GM19240 (cell line): ENCODE measurements around the gene PPP1R13B.
A peak's percentile ranks its signal among the peaks of the same experiment; 100 is the strongest.

Experiments used
- DNase-seq: peaks from one replicate; pipeline ENCODE4 v3.0.0; 2011; ENCODE audit warnings: low spot score; ENCODE audit not compliant: insufficient read length

Gene PPP1R13B

DNA sequence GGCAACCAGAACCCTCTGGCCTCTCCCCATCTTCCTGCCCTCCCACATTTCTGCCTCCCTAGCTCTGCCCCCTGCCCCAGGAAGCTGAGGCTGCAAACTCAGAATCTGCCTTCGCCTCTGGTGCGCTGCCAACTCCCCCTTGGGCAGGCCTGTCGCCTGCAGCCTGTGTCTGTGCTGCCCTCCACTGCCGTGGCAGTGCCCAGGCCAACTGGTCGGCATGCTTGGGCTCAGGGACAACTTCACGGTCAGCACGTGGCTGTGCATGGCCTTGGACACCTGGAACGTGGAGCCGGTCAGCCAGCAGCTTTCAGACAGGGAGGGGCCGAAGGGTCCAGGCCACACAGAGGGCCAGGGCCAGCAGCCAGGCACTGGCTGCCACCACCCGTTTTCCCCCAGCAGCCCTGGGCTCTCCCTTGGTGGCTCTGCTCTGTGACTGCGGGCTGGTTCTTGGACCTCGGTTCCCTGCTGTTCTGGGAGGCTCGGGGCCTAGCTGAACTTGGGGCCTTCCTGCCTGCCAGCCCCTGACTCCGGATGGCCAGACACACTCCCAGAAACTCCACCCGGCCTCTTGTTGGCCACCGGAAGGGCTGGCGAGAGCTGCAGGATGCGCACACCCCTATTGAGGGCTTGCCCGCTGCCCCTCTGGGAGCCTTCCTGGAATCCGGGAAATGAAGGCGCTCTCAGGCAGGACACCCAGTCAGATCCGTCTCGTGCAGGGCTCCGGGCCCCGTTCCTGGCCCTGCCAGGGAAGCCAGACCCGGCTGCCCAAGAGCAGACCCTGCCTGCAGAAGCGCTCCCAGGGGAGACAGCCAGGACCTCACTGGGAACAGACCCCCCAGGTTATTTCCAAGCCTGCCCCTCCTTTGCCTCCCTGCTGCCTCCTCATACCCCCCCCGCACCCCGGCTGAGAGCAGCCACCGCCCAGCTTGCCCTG lies 34.2 kb upstream of the PPP1R13B start:
- no peak for DNase-seq

DNA sequence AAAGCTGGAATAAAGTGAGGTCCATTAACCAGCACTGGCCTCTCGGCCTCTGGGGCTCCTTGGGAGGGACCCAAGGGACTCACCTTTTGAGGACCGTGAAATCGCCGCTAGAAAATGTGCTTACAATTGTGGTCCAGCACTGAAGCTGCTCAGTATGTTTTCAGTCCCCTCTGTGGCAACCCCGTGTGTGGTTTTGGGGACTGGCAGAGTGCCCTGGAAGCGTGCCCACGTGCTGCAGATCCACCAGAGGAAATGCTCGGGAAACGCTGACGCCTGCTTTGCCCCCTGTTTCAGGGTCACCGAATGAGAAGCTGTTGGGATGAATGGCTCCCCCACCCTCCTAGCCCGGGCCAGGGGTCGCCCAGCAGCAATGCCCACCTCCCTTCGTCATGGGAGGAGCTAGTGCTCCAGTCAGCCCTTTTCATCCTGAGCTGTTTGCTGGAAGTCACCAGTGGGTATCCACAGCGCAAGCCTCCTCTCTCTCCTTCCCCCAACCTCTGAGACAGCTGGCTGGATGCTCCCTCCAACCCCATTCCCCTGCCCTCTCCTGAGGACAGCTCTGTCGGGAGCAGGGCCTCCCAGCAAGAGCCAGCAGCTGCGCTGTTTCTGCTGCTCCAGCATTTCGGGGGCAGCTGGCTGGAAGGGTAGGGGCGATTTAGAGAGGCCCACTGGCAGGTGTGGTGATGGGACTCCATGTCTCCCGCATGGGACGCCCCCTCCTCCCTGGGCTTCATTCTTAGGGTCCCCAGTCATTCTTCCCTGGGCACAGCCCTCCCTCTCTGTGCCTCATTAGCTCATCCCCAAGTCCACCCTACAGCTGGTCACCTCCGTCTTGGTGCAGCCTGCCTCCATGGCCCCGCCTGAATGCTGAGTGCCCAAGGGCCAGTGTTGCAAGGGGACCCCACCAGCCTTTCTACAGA lies 33.2 kb upstream of the PPP1R13B start:
- no peak for DNase-seq

DNA sequence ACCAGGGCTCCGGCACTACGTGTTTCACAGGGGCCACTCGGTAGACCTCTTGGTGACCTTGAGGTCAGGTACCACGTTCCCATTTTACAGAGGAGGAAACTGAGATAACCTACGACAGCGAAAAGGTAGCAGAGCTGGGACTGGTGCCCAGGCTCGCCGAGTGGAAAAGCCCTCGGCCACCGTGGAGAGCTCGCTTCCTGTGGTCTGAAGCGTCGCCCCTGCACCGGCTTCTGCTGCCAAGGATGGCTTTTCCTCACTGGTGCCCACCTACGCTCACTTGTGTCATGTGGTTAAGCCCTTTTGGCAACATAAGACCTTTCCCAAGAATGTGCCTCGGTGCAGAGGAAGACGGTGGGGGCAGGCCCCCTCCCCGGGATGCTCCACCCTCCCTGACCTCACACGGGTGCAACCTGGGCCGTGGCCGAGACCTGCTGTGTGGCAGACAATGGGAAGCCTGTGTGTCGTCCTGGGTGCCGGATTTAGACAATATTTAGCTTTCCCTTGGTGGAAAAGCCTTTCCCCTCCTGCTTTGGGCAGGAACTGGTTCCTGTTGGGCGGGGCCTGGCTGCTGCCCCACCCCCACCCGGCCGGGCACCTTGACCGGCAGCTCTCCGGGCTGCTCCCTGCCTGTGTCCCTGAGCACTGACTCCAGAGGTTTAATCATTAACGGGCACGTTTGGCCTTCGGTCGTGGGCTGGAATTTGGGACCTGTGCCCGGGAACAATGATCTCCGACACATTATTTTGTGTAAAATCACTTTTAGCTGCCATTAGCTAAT lies 32.4 kb upstream of the PPP1R13B start:
- no peak for DNase-seq

DNA sequence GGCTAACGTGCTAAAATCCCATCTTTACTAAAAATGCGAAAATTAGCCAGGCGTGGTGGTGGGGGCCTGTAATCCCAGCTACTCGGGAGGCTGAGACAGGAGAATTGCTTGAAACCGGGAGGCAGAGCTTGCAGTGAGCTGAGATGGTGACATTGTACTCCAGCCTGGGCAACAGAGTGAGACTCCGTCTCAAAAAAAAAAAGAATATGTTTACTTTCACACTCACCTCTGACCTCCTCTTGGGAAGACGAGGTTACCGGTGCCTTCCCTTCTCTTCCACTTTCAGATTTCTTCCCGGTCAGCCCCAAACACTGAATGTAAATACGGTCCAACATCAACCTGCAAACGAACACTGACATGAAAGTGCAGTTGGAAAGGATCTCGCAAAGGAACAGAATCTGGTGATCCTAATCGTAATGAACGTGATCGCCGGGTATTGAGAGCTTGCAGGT lies 31.8 kb upstream of the PPP1R13B start:
- DNase-seq = no peak

DNA sequence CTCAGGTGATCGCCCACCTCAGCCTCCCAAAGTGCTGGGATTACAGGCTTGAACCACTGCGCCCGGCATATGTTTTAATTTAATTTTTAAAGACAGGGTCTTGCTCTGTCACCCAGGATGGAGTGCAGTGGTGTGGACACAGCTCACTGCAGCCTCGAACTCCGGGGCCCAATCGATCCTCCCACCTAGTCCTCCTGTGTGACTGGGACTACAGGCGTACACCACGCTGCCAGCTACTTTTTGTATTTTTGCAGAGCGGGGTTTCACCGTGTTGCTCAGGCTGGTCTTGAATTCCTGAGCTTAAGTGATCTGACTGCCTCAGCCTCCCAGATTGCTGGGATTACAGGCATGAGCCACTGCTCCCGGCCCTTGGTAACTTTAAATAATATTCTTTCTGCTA lies 30.8 kb upstream of the PPP1R13B start:
- DNase-seq = no peak

DNA sequence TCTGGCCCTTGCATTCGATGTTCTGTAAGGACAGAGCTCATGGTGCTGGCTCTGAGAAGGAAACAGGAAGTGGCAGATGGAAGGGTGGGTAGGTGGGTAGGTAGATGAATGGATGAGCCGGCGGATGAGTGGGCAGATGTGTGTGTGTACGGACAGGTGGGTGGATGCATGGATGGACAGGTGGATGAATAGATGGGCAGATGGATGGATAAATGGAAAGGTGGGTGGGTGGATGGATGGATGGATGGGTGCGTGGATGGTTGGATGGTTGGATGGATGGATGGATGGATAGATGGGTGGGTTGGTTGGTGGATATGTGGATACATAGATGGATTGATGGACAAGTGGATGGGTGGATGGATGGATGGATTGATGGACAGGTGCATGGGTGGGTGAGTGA lies 27.6 kb upstream of the PPP1R13B start:
- DNase-seq = no peak

DNA sequence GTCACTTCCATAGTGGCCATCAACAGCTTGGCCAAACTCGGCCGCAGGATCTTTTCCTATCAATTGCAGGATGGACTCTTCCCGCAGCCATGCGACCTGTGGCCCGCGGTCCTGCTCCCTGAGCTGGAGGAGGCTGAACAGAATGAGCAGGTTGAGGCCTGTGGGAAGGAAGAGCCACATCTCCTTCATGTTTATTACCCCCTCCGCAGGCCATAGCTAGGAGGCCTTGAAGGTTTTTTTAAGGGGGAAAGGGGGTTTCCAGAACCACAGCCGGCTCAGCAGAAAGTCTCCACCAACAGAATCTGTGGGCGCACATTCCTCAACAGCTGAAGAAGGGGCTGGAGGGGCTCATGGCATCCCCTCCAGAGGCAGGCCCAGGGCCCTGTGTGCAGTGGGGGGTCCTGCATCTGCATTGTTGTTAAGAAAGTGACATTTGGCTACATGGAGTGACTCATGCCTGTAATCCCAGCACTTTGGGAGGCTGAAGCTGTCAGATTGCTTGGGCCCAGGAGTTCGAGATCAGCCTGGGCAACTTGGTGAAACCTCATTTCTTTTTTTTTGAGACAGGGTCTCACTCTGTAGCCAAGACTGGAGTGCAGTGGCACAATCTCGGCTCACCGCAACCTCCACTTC lies 25.2 kb upstream of the PPP1R13B start:
- DNase-seq = no peak

DNA sequence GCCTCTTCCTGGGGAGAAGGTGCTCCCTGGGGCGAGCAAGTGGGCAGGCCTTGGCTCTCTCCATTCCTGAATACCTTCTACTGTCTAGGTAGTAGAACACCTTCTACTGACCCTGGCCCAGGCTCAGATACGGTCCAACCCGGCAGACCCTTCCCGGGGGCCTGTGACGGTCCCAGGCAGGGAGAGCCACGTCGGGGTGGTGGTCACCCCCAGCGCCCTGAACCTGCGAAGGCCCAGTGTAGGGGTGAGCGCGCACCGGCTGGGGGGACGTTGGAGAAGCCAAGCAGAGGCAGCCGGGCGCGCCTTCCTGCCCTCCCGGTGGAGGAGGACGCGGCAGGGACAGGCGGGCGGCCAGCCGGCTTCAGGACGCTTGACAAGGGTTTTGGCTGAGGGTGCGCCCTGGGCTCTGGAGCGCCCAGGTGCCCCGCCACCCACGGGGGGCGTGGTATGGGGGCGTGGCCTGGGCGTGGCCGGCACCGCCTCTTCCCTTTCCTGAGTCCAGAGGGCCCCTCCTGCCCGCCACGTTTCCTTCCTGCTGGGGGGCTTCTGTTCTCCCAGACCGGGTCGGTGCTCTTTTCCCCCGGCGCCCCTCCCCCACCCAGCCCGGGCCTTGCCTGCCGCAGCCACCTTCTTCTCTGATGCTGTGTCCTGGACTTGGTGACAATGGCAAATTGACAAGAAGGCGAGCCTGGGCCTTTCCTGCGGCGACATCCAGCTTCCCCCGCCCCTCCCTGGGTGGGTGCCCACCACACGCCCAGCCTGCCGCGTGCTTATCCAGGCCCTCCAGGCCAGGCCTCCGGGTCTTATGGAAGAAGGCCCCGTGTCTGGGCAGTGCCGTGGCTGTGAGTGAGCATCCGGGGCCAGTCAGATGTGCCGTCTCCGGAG lies 24.5 kb upstream of the PPP1R13B start:
- DNase-seq = peak; percentile 77

DNA sequence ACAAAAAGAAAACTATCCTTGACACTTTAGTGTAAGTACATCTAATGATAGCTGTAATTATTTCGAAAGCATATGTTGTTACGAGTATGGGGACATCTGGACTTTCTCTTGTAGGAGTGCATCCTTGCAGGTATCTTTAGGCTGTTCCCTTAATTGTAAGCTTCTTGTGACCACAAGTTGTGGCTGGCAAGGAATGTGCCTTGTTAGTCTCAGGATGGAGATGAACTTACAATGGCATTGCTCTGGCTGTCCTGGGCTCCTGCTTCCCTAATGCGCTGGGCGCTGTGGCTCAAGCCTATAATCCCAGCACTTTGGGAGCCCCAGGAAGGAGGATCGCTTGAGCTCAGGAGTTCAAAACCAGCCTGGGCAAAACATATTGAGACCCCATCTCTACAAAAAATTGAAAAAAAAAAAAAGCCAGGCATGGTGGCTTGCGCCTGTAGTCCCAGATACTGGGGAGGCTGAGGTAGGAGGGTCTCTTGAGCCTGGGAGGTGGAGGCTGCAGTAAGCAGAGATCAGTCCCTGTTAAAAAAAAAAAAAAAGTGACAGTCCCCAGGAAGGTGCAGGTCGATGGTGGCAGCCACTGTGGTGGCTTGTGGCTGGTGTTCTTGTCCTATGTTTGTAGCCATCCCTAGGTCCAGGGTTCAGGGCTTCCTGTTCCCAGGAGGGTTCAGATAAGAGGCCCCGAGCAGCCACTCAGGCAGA lies 23.7 kb upstream of the PPP1R13B start:
- no peak for DNase-seq

DNA sequence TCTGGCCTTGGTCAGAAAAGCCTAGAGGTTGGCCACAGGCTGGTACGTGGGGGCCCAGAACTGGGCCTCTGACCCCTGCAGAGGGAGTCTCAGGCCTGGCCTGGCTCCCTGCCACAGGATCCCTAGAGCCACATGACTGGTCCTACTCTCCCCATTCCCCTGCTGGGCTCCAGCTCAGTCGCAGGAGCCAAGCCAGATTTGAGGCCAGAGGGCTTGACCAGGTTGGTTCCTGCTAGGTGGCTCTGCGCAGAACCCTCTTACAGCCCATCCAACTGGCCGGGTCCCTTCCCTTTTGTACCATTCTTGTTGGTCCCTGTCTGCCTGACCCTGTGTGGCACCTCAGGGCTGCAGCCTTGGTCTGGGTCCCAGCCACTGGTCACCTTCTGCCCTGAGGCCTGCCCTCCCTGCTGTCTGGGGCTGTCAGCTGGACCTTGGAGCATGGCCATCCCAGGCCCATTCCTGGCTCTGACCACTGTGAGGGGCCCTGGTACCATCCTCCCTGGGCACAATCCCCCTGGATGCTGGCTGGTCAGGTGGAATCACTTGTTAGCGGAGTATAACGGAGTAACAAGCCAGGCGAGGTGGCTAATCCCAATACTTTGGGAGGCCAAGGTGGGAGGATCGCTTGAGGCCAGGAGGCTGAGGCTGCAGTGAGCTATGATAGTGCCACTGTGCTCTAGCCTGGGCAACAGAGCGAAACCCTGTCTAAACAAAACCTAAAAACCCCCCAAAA lies 22.9 kb upstream of the PPP1R13B start:
- no peak for DNase-seq

DNA sequence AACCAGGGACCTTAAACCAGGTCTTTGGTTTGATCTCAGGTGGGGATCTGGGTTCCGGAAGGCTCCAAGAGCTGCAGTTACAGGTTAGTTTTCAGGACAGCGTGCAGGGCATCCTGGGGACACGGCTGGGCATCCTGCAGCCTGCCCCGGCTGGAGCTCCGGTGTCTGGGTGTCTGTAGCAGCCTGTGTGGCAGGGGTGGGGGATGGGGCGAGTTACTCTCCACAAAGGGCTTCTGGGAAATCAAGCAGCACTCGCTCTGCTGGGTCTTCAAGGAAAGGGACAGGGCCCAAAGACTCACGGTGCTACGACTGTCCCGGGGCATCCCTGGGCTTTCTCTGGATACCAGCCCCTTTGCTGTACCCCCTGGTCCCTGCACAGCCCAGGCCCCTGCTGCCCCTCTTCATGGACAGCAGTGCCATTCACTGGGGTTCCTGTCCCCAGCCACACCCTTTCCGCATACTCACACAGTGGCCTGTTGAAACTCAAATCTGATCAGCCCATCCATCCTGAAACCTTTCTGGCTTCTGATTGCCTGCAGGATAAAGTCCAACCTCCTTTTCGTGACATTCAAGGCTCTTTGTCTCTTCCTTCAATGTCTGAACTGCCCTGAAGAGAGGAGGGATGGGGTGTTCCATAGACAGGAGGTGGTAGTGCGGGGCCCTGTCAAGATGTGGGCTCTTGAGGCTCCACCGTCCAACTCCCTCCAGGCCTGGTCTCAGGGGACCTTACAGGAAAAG lies 22.2 kb upstream of the PPP1R13B start:
- DNase-seq = no peak

DNA sequence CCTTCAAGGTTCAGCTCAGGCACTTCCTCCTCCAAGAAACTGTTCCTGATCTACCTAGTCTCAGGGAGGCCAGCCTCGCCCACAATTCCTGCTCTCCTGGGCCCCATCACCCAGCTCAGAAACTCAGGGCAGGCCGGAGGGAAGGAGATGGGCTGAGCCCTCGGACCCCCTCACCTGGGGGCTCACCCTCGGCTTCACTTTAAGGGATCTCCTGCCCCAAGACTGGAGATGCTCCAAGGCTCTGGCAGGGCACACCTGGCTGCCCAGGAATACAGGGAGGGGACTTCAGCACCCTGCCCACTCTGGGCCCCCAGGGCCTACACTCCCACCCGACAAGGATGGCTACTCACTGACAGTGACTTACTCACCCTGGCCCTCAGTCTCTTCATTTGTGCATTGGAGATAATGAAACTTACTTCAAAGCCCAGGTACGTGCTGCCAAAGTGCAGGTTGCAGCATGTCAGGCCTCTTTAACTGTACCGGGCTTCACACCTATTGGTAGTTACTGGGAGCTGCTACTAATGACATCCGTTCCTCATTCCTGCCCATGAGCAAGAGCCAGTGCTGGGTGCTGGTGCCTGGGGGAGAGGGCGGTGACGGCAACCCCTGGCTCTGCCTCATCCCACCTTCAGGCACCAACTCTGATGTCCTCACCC lies 21.0 kb upstream of the PPP1R13B start:
- DNase-seq = no peak

DNA sequence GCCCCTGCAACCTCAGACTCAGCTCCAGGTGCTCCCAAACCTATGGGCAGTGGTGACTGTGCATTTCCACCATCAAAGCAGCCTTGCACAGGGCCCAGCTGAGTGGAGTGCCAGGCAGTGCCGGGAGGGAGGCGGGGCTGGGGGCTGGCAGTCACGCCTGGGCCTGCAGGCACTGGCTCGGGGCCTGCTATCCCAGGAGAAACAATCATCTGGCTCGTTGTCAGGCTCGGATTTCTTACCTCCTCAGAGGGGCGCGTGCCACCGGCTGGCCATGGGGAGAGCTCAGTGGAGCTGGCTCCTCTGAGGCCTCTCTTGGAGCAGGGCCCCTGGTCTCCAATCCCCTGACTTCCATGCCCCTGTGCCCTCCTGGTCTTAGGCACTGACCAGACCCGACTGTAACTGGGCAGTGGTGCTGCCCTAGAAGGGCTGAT lies 20.2 kb upstream of the PPP1R13B start:
- DNase-seq = no peak

DNA sequence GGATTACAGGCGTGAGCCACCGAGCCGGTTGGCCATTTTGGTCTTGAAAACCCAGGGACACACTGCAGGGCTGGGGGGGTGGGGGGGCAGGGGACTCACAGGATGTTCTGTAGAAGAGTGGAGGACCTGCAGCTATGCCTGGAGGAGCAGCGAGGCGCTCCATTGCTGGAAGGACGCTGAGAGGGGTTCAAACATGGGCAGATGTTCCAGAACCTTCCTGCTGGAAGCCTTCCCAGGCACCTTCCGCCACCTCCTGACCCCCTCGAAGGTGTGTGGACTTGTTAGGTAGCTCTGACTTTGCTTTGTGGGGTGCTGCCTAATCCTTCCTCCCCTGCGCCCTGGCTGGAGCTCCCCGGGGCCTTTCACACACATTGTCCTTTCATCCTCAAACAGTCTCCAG lies 19.6 kb upstream of the PPP1R13B start:
- no peak for DNase-seq

DNA sequence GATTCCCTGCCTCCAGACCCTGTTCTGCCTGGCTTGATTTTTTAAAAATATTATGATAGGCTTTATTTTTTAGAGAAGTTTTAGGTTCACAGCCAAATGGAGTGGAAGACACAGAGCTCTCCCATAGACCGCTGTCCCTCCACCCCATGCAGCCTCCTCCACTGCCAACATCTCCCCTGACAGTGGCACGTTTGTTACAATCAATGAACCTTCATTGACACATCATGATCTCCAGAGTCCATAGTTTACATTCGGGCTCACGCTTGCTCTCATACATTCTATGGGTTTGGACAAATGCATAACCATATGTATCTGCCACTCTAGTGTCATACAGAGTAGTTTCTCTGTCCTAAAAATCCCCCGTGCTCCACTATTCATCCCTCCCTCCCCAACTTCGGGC lies 15.9 kb upstream of the PPP1R13B start:
- no peak for DNase-seq

DNA sequence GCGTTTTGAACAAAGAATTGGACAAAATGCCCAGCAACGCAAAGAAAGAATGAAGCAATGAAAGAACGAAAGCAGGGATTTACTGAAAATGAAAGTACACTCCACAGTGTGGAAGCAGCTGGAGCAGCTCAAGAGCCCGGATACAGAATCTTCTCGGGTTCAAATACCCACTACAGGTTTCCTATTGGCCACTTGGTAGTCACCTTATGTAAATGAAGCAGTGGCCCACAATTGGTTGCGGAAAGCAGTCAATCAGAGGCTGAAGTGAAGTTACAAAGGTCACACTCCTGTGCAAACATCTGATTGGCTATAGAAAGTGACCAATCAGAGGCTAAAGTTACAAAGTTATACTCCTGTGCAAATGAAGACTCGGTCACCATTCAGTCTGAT lies 15.0 kb upstream of the PPP1R13B start:
- no peak for DNase-seq
